HG03378 (cell line): ENCODE data around the gene RFX3.
A peak's percentile ranks its signal among the peaks of the same experiment; 100 is the strongest.

ENCODE experiments used
- ATAC-seq: cut with Tn5 transposase; IDR thresholded peaks from one replicate; pipeline ENCODE4 v1.9.1; 2021; ENCODE audit warnings: mild to moderate bottlenecking, moderate library complexity; ENCODE audit not compliant: unreplicated experiment

RFX3 gene

DNA sequence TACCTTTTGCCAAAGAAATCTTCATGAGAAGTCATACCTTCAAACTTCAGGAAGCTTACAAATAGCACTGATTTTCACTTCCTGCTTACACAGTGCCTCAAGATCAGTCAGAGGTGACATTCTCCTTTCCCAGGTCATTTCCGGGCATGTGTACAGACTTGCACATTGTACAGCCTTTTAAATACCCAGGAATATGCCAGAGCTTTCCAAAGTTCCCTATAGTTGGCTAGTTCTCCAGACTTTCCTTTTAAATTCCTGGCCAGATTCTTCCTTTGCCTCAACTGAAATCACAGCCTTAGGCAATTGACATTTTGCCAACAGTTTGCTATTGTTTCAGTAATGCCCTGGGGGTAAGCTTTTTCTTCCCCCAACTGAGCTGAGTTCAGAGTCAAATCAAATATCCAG lies 47.2 kb downstream of the RFX3 start:
- ATAC-seq = peak; percentile 46

- ATAC-seq = no peak
Observed at GRCh38 chr9:3477236-3477834, 48.5 kb downstream of the RFX3 start.

- ATAC-seq = peak; percentile 23
Observed at GRCh38 chr9:3475300-3476020, 50.3 kb downstream of the RFX3 start.

DNA sequence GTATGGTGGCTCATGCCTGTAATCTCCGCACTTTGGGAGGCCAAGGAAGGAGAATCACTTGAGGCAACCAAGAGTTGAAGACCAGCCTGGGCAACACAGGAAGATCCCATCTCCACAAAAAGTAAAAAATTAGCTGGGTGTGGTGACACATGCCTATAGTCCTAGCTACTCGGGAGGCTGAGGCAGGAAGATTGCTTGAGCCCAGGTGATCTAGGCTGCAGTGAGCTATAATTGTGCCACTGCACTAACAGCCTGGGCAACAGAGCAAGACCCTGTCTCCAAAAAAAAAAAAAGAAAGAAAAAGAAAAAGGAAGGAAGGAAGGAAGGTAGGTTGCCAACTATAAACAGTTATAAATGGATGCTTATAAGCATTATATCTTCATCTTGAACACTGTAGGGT lies 51.0 kb downstream of the RFX3 start:
- no peak for ATAC-seq

DNA sequence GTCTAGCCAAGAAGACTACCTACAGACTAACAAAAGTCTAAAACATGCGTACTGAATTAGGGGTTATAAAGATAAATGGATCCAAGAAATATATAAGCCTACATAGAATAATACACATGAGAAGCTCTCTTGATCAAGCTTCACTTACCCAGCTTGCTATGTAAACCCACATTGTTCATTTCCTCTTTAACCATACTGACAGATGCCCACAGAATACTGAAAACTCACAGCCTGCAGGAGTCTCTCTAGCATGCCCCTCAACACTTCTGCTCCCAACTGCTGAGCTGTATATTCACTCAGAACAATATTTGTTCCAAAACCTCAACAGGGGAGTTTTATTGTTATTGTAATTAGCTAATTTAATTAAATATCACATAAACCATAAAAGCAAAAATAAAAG lies 52.4 kb downstream of the RFX3 start:
- peak; percentile 40 for ATAC-seq

DNA sequence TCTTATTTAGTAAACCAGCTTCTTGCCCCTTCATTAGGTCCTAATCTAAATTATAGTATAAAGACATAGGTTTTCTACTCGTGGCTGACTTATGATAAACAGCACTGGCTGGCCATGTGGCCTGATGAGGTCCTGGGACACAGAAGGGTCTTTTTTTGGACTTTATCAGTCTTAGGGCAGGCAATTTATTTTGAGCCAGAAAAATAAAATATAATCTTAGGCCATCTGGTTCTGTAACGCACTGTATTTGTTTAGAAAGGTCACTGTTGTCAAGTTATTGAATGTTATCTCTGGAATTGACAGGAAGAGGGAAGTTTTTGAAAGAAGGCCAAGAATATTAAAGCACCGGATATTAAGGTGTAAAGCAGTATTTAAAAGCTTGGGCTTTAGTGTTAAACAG lies 53.9 kb downstream of the RFX3 start:
- no peak for ATAC-seq

DNA sequence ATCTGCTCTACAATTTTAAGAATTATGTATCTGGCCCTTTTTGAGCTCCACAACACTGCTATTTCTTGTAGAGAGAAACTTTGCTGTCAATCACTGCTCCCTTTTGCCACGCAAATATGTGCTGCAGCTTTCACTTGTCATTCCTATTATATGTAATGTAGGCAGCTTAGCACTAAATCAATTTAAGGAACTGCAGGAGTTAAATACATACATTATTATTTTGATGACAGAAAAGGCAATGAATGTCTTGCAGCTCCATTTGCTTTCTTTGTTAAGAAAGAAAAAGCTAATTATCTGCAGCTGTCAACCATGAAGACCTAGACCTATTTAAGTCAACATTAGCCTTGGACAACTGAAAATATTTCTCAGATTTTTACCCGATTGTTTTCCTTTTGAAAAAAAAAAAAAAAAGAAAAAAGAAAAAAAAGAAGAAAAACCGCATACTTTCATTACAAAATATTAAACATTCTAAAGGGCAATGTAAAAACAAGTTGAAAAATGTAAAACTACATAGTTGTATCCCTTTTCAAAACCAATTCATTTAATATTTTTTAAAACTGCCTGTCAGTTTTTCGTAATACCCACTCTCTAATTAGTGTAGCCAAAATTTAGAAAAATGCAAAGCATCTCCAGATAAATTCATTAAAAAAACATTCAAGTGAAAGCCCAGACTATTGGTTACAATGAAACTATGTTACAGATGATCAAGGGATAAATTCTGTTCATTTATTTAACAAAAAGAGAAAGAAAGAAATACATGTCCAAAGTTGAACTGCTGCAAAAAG lies 57.2 kb downstream of the RFX3 start:
- no peak for ATAC-seq

DNA sequence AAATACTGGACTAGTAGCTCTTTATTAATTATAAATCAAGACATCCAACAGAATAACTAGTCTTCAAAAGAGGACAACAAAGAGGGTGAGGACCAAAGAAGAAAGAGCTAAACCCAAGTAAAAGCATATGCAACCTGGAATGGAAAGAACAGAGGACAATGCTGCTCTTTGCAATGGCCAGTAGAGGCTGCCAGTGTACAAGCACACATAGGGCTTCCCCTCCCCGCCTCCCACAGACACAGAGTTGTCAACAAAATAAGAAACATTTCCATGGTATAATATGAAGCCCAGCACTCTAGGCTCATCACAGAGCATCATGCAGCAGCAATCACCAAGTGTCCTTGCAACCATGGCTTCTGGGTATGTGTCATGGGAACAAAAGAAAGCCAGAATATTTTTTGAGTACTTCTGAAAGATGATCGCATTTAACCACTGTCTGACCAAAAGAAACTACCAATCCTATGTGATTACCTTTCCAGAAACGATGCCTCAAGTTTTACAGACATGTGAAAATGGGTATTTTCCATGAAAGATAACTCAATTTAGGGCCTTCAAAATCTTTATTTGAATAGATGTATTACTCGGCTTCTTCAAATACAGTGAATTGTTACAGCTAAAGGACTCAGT lies 58.1 kb downstream of the RFX3 start:
- peak; percentile 92 for ATAC-seq

GRCh38 chr9:3464033-3464638 lies 61.7 kb downstream of the RFX3 start:
- ATAC-seq = no peak

GRCh38 chr9:3458806-3459475 lies 66.9 kb downstream of the RFX3 start:
- no peak for ATAC-seq

- ATAC-seq = no peak
Observed at GRCh38 chr9:3457175-3457574, 68.6 kb downstream of the RFX3 start.

DNA sequence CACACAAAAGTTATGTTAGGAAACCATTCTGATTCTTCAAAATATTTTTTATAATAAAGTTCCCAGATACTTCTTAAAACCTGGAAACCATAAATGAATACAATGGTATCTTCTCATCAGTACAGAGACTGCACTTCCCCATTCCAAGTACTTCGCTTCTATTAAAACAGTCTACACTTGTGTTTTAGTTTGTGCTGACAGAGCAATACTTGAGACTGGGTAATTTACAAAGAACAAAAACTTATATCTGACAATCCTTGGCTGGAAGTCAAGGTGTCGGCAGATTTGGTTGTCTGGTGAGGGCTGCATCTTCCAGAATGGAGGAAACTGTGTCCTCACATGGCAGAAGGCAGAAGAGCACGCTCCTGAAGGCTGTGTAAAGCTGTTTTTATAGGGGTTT lies 70.1 kb downstream of the RFX3 start:
- no peak for ATAC-seq

- no peak for ATAC-seq
Observed at GRCh38 chr9:3455094-3455493, 70.7 kb downstream of the RFX3 start.

- ATAC-seq = no peak
Observed at GRCh38 chr9:3451956-3452355, 73.8 kb downstream of the RFX3 start.

DNA sequence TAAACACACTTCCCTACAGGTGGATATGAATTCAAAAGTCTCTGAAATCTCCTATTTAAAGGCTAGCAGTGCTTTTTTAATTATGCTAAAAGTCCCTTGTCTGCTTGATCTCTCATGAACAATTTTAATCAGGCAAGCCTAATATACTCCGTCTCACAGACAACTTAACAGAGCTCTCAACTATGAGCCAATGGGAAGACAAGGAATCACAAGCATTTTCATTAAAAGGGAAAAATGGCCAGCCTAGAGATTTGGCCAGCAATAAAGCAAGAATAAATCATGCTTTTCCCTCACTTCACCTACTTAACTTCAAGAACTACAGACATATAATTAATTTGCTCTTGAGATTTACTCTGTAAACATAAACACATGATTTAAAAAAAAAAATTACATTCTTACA lies 78.0 kb downstream of the RFX3 start:
- no peak for ATAC-seq

- no peak for ATAC-seq
Observed at GRCh38 chr9:3447143-3447542, 78.7 kb downstream of the RFX3 start.

GRCh38 chr9:3446313-3446712 lies 79.5 kb downstream of the RFX3 start:
- ATAC-seq = no peak

- ATAC-seq = no peak
Observed at GRCh38 chr9:3444016-3444415, 81.8 kb downstream of the RFX3 start.

GRCh38 chr9:3441197-3441816 lies 84.5 kb downstream of the RFX3 start:
- ATAC-seq = peak; percentile 88
